SK-MEL-5 (cell line): ENCODE measurements around the gene KRT39. TPM values are rescaled to one million over a fixed set of nuclear protein-coding genes. Genes with fewer than 3 reads are reported as not detected.

ENCODE experiments used
- DNase-seq: peaks from one replicate; pipeline ENCODE4 v3.0.0-alpha.2; 2016; ENCODE audit warnings: low read depth, low spot score
- in situ Hi-C: cut with HindIII; loops from 2 replicates; pipeline ENCODE4 v1.10.0; 2016; ENCODE audit warnings: low sequenced_read_pairs, high pct_unique_total_duplicates, low pct_unique_long_range_greater_than_20kb
- total RNA-seq: library from RNA; depleted of rRNA; stranded (reverse); fragments of >200 nt; shearing (Covaris generic); gene quantifications from 2 replicates; pipeline ENCODE4 v1.2.3, GENCODE V29; 2014

Gene KRT39
- total RNA-seq, 1 experiment from 2014 or later = not detected

- no peak for DNase-seq
- in situ Hi-C loops = no loop called here
These were observed 14.6 kb downstream of the KRT39 start for GRCh38 chr17:40952154-40952553.

GRCh38 chr17:40951011-40951622, 15.6 kb downstream of the KRT39 start:
- in situ Hi-C loops = no loop called here
- no peak for DNase-seq

GRCh38 chr17:40950176-40950575, 16.6 kb downstream of the KRT39 start:
- in situ Hi-C loops = no loop called here
- no peak for DNase-seq

GRCh38 chr17:40949418-40949817, 17.3 kb downstream of the KRT39 start:
- in situ Hi-C loops = no loop called here

GRCh38 chr17:40947929-40948328, 18.8 kb downstream of the KRT39 start:
- no peak for DNase-seq
- in situ Hi-C loops = no loop called here

More at GRCh38 chr17:40949418-40949817, 17.3 kb downstream of the KRT39 start:
- no peak for DNase-seq

- in situ Hi-C loops = no loop called here
These were observed 21.3 kb downstream of the KRT39 start for GRCh38 chr17:40945414-40945813.

GRCh38 chr17:40944531-40944930, 22.2 kb downstream of the KRT39 start:
- in situ Hi-C loops = no loop called here
- DNase-seq = no peak

More at GRCh38 chr17:40945414-40945813, 21.3 kb downstream of the KRT39 start:
- DNase-seq = peak; percentile 63

- in situ Hi-C loops = no loop called here
- no peak for DNase-seq
These were observed 24.2 kb downstream of the KRT39 start for GRCh38 chr17:40942553-40942952.

- in situ Hi-C loops = no loop called here
- no peak for DNase-seq
These were observed 26.5 kb downstream of the KRT39 start for GRCh38 chr17:40940266-40940665.

GRCh38 chr17:40938981-40939380, 27.8 kb downstream of the KRT39 start:
- DNase-seq = no peak
- in situ Hi-C loops = no loop called here

- DNase-seq = no peak
- in situ Hi-C loops = no loop called here
These were observed 29.3 kb downstream of the KRT39 start, which contains the start of gene KRT23 for GRCh38 chr17:40937384-40937819. KRT23 (minus strand) TSS chr17:40937646; CDS start chr17:40936603, 1,043 bp downstream.

GRCh38 chr17:40936976-40937375, 29.8 kb downstream of the KRT39 start:
- DNase-seq = no peak
- in situ Hi-C loops = no loop called here

- in situ Hi-C loops = no loop called here
- DNase-seq = no peak
These were observed 30.2 kb downstream of the KRT39 start for GRCh38 chr17:40936437-40936971.

GRCh38 chr17:40935624-40936023, 31.1 kb downstream of the KRT39 start:
- no peak for DNase-seq
- in situ Hi-C loops = no loop called here

- DNase-seq = peak; percentile 91
- in situ Hi-C loops = no loop called here
These were observed 34.1 kb downstream of the KRT39 start for GRCh38 chr17:40932608-40933007.

- DNase-seq = peak; percentile 30
- in situ Hi-C loops = no loop called here
These were observed 35.4 kb downstream of the KRT39 start for GRCh38 chr17:40931311-40931710.

GRCh38 chr17:40926341-40926740, 40.4 kb downstream of the KRT39 start:
- DNase-seq = no peak
- in situ Hi-C loops = no loop called here

- peak; percentile 90 for DNase-seq
- in situ Hi-C loops = no loop called here
These were observed 44.5 kb downstream of the KRT39 start for GRCh38 chr17:40922239-40922638.

- no peak for DNase-seq
- in situ Hi-C loops = no loop called here
These were observed 45.7 kb downstream of the KRT39 start for GRCh38 chr17:40921026-40921425.
